HG02938 (cell line): ENCODE data around the gene PLEKHJ1.
A peak's percentile ranks its signal among the peaks of the same experiment; 100 is the strongest.
"Not testable (repeated sequence)": the region's sequence is repeated elsewhere in the genome, so short reads cannot be mapped to it uniquely, and the experiment has no call there.

Experiments
- ATAC-seq: cut with Tn5 transposase; IDR thresholded peaks from one replicate; pipeline ENCODE4 v1.9.1; 2021; ENCODE audit warnings: mild to moderate bottlenecking, moderate library complexity; ENCODE audit not compliant: unreplicated experiment

Gene PLEKHJ1, protein sequence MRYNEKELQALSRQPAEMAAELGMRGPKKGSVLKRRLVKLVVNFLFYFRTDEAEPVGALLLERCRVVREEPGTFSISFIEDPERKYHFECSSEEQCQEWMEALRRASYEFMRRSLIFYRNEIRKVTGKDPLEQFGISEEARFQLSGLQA

DNA sequence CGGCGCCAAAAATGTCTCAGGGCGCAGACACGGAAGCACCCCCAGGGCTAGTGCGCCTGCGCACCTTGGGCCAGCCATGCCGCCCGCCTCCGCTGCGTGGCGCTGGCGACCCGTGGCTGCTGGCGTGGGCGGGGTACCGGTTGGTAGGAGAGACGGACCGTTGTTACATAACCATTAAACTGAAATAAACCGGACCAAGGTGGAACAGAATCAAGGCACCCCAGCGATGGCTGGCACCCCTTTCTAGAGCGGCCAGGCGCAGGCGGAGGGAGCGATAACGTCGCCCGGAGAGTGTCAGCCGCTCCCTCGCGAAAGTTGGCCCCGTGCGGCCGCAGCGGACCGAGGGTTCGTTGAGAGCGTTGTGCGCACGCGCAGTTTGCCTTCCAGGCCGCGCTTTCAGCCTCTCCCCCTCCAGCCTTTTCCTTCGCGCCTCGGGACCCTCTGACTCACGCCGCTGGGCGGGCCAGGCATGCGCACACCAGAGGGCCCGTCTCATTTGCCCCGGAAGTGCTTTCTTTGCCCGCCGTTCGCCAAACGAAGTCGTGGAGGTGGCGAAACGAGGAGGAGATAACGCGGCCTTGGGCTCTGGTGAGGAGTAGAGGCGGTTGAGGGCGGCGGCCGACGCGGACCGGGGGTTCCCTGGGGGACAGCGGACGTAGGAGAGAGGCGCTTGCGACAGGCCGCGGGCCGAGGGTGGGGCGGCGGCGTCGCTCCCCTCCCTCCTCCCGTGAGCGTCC, at the start of gene PLEKHJ1, which contains the start of gene SF3A2:
Gene PLEKHJ1, minus strand, starts transcription at position 16 of the 737 bp plus-strand sequence. CDS start 81 bp downstream, outside the sequence.
Gene SF3A2, plus strand, starts transcription at position 511 of the 737 bp plus-strand sequence. CDS start 6,595 bp downstream, outside the sequence.
- peak; percentile 65 for ATAC-seq

DNA sequence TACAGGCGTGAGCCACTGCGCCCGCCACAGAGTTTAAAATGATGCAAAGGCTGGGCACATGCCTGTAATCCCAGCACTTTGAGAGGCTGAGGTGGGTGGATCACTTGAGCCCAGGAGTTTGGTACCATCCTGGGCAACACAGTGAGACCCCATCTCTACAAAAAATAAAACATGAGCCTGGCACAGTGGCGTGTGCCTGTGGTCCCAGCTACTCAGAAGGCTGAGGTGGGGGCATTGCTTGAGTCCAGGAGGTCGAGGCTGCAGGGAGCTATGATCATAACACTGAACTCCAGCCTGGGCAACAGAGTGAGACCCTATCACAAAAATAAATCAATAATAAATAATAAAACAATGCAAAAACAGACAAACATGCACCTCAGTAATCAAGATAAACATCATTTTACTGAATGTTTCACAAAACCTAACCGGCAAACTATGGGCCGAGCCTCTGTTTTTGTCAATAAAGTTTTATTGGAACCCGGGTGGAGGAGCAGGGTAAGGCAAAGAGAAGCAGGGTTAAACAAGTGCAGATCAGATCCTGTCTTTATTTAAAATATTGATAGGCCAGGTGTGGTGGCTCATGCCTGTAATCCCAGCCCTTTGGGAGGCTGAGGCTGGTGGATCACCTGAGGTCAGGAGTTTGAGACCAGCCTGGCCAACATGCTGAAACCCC, 47.8 kb upstream of the PLEKHJ1 start:
- ATAC-seq, result no peak

DNA sequence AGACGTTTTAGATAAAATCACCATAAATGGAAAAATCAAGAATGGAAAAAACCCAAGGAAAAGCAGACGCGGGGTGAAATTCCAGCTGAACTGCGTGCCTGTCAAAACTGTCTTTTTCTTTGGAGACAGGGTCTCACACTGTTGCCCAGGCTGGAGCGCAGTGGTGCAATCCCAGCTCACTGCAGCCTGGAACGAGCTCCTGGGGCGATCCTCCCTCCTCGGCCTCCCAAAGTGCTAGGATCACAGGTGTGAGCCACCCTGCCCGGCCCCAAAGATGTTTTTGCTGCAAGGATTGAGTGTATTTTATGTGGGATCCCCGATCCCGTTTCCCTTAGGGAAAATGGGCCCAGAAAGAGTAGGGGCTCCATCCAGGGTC, 46.7 kb upstream of the PLEKHJ1 start:
- ATAC-seq, result no peak

DNA sequence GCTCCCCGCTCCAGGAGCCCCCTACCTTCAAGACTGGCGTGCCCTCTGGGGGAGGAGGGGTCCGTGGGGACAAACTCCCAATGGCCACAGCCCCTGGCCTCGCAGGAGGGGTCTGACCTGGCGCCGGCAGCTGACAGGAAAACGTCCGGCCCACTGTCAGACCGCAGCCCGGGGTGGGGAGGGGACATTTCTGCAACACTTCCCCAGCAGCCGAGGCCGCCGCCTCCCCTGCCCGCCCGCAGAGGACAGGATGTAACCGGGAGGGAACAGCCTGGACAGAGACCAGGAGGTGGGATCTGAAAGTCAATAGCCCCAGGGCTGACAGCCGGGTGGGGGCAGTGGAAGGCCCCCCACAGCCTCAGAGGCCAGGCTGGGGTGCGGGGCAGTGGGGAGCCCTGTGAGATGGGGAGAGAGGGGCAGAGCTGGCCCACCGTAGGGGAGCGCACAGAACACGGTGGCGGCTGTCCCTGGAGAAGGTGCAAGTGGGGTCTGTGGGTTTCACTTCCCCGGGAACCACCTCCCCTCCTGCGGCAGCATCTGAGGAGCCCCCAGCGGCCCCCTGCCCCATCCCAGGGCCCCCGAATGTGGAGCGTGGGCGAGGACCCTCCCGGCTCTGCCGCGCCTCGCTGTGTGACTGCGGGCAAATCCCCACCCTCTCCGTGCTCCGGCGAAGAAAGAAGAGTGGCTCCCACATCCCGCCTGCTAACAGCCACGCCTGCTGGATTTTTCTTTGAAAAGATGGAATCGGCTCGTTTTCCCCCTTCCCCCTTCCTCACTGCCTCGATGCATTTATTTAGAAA, 46.1 kb upstream of the PLEKHJ1 start, which contains the start of gene PEAK3:
Gene PEAK3, minus strand, starts transcription at position 114 of the 800 bp plus-strand sequence. CDS start 1,244 bp downstream, outside the sequence.
- no peak for ATAC-seq

DNA sequence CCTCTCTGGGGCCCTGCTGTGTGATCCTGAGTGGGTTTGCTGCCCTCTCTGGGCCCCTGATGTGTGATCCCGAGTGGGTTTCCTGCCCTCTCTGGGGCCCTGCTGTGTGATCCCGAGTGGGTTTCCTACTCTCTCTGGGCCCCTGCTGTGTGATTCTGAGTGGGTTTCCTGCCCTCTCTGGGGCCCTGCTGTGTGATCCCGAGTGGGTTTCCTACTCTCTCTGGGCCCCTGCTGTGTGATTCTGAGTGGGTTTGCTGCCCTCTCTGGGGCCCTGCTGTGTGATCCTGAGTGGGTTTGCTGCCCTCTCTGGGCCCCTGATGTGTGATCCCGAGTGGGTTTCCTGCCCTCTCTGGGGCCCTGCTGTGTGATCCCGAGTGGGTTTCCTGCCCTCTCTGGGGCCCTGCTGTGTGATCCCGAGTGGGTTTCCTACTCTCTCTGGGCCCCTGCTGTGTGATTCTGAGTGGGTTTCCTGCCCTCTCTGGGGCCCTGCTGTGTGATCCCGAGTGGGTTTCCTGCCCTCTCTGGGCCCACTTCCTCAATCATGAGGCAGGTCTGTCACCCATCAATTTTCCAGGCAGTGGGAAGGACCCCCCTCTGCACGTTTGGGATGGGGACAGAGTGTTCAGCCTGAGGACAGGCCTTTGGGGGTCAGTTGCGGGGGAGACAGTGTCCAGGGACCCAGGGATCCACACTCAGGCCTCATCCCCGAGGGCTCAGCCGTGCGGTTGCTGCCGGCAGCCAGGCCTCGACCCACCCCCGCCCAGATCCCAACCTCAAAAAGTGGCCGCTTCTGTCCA, 45.3 kb upstream of the PLEKHJ1 start:
- not testable (repeated sequence) for ATAC-seq

DNA sequence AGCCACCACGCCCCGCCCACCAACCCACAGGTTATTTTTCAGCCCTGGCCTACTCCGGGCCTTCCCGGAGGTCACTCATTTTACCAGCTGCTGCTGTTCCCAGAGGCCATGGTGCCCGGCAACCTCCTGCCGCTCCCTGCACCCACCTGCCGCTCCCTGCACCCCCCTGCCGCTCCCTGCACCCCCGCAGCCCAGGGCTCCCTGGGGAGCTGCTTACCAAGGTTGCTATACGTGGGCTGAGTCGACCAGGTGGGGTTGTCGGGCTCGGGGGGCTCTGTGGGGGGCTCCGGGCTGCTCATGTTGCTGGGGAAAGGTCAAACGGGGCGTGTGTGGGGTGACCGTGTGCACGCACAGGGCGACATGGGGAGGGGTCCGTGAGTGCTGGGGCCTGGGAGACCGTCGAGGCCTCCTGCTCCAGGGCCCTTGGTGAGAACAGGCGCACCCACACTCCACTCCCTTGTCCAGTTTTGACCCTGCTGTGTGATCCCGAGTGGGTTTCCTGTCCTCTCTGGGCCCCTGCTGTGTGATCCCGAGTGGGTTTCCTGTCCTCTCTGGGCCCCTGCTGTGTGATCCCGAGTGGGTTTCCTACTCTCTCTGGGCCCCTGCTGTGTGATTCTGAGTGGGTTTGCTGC, 44.6 kb upstream of the PLEKHJ1 start:
- ATAC-seq, result no peak

DNA sequence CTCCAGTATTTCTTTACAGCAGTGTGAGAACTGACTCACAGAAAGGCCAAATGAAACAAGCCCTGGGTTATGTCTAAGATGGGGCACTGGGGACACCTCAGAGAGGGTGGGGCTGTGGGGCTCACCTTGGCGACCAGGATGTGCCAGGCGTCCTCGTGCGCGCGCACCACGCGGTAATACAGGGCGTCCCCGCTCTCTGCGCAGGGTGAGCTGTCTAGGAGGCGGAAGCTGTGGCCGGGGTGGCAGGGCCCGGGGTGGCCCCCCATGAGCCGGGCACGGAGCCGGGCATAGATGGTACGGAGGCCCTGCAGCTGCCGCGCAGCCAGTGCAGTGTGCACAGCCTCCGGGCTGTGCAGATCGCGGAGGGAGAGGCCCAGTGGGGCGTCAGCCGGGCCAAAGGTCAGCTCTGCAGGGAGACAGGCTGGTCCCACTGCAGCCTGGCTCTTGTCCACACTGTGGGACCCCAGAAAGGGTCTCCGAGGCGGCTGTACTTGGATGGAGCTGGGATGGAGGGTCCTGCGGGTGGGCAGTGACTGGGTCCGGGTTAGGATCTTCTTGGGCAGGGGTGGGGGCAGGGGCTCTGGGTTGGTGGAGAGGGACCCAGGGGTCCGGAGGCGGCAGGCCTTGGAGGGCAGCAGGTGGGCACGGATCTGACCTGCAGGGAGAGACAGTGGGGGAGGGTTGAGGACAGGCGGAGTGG, 42.5 kb upstream of the PLEKHJ1 start:
- no peak for ATAC-seq

DNA sequence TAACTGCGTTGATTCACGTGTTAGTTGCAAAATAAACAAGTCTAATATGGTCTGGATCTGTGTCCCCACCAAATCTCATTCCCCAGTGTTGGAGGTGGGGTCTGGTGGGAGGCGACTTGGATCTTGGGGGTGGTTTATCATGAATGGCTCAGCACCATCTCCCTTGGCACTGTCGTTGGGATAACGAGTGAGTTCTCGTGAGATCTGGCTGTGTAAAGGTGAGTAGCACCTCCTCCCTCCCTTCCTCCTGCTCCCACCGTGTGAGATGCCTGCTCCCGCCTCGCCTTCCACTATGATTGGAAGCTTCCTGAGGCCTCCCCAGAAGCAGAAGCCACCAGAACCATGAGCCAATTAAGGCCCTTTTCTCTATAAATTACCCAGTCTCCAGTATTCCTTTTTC, 41.0 kb upstream of the PLEKHJ1 start:
- ATAC-seq, result no peak

DNA sequence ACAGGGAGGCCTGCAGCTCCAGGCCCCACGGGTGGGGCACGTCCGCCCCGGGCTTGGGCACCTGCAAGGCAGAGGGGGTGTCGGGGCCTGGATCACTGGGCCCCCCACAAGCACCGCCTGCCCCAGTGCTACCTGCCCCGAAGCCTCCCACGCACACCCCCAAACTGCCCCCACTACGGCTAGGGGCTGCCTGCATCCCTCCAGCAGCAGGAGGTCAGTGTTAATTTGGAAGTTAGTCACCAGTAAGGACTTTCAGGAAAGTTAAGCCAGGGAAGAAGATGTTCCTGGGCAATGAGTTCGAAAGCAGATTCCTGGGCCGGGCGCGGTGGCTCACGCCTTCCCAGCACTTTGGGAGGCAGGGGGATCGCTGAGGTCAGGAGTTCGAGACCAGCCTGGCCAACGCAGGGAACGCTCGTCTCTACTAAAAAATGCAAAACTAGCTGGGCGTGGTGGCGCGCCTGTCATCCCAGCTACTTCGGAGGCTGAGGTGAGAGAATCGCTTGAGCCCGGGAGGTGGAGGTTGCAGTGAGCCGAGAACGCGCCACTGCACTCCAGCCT, 40.4 kb upstream of the PLEKHJ1 start:
- ATAC-seq, result no peak

DNA sequence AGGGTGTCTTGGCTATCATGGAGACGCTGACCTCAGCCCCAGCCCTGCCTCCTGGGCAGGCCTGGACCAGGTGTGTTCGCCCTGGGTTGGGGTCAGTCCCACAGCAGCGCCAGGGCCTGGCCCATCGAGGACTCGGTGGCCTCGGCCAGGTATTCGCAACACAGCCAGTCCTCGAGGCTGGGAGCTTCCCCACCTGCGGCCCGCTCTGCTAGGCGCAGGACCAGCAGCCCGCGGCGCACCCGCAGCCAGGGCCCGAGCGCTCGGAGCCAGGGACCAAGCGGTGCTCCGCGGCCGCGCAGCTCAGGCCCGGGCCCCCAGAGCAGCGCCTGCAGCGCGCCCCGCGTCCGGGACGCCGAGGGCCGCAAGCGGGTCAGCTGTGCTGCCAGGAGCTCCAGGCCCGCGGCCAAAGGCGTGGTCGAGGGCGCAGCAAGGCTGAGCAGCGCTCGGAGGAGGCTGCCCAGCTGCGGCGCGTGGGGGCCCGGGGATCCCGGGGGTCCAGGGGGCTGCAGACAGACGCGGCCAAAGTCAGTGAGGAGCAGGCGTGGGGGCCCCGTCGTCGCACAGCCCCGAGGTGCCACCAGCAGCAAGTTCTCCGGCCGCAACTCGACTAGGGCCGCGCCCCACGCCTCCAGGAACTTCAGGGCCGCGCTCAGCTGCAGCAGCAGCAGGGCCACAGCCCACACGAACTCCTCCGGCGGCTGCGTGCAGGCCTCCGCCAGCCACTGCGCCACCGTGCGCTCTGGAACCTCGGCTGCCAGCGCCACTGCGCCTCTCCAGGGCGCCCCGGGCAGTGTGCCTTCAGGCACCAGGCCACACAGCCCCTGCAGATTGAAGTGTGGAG, 39.7 kb upstream of the PLEKHJ1 start:
- ATAC-seq, result no peak

DNA sequence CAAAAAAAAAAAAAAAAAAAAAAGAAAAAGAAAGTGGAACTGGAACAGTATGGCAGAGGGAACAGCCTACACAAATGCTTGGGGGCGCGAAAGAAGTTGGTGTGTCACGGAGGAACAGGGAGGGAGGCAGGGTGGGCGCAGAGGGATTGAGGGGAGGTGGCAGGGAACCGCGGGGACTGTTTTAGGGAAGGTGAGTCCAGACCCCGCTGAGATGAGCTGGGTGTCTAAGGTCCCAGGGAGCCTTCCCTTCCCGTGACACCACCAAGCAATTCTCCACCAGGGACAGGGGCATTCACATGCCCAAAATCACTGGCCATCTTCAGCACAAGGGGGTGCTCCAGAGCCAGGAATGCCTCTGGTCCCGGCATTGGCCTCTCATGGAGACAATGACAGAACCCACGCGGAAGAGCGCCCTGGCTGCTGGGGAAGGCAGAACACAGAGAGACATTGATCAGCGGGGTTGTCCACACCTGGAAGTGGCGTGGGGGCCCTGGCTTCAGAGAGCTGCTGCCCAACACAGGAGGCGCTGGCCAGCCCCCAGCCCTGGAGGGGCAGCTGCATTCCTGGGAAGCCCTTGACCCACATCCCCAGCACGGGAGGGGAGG, 38.9 kb upstream of the PLEKHJ1 start:
- ATAC-seq, result no peak

DNA sequence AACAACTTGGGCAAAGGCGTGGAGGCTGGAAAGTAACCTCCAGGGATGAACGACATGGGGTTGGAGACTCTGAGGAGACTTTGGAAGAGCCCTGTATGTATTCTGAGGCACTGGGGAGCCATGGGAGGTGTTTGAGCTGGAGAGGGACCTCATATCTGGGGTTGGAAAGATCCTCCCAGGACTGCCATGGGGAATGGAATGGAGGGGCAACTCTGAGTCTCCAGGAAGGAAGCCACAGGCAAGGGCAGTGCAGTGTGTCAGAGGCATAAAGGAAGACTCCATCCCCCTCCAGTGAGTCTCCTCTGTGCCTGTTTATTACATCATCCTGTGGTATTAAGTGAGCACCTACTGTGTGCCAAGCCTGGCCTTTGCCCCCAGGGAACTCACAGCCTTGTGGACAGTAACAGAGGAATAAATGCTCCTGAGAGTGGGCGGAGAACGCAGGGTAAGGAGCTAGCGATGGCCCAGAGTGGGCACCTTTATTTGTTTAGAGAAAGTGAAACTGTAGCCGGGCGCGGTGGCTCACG, 38.1 kb upstream of the PLEKHJ1 start:
- ATAC-seq, result no peak

DNA sequence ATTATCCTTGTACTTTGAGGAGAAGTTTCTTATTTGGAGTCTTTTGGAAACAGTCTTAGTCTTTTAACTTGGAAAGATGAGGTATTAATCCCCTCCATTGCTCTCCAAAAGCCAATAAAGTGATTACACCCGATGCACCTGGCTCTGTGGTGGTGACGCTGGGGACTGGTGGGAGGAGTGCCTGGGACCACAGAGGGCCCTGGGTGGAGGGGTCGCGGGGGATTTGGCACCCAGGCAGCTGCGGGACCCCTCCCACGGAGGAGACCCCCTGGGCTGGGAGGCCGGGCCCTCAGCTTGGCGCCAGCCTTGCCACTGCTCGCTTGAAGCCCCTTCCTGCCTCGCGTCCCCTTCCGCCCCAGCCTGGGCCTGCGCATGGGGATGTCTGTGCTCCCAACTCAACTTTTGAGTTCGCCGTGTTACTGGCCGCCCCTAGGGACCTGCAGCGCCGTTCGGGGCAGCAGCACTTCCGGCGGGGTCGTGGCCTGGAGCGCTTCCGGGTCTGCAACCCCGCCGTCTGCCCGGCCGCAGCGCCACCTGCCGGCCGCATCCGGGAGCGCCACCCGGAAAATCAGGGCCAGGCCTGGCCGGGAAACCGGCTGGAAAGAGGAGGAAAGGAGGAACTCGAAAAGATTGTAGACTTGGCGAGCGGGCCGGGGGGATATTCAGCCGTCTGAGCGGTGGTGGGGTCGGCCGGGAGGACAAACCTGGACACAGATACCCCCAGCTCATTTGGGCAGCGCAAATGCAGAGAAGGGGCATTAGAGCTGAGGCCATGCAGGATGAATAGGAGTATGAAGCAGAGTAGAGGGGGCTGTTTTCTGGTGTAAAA, 37.4 kb upstream of the PLEKHJ1 start:
- no peak for ATAC-seq

DNA sequence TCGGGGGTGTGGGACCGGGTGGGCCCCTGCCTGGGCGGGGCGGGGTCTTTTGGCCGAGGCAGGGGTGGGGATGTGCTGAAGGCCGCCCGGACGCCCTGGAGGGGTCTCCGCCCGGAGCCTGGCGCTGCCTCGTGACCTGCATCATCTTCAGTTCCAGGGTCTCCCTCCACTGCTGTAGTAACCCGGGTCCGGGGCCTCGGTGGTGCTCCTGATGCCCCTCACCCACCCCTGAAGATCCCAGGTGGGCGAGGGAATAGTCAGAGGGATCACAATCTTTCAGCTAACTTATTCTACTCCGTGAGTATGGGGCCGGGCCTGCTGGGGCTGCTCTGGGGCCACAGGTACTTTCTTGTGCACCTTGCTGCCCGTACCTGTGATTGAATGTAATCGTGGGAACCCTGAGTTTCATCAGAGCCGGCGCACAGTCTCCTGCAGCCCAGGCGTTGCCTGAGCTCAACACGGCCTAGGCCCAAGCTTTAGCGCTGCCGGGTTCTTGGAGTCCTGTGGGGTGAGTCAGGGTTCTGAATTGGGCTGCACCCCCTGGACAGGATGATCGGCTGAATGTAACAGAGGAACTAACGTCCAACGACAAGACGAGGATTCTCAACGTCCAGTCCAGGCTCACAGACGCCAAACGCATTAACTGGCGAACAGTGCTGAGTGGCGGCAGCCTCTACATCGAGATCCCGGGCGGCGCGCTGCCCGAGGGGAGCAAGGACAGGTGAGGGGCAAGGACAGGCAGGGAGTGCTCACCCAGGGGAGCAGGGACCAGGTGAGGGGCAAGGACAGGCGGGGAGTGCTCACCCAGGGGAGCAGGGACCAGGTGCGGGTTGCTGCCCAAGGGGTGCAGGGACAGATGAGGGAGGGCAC, 35.3 kb upstream of the PLEKHJ1 start:
- no peak for ATAC-seq

DNA sequence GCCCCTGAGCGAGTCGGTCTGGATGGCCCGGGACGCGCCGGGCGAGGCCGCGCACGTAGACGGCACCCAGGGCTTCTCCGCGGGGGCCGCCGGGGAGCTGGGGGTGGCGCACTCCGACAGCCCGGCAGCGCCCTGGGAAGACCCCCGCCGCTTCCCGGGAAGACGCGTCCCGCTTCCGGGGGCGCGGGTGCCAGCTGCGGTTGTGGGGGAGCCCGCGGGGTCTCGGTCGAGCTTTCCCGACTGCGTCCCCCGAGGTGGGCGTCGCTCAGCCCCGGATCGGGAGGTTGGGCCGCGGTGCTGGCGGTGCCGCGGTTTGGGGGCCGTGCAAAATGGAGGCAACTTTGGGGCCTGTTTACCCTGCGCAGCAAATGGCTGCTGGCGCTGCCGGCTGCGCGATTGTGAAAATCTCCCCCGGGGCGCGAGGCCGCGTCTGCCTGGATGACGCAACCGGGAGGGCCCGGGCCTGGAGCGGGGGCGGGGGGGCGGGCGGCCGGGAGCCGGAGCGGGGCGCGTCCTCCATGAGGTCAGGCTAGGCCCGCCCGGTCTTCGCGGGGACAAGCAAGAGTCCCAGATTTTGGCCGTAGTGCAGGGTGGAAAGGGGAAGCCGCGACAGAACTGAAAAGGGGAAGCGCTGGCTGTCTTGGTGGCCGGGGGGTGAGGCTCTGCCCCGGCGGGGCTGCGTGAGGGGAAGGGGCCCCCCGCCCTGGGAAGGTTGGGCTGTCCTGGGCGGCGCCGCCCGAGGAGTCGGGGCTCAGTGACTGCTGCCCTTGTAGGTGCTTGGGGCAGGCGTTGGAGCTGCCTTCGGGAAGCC, 34.5 kb upstream of the PLEKHJ1 start:
- no peak for ATAC-seq
